Ishikawa (cell line): ENCODE results near the gene MRPS9.

Experiments
- CEBPB ChIP-seq: IDR thresholded peaks from 2 replicates; pipeline ENCODE4 v1.6.1; 2012
- CREB1 ChIP-seq: IDR thresholded peaks from 2 replicates; pipeline ENCODE4 v1.6.1; 2012; ENCODE audit warnings: low read depth
- EGR1 ChIP-seq: IDR thresholded peaks from 2 replicates; pipeline ENCODE4 v1.6.1; 2012
- EP300 ChIP-seq: IDR thresholded peaks from 2 replicates; pipeline ENCODE4 v1.6.1; 2012; ENCODE audit warnings: borderline replicate concordance
- FOXM1 ChIP-seq: IDR thresholded peaks from 2 replicates; pipeline ENCODE4 v1.6.1; 2012; ENCODE audit warnings: low read depth, borderline replicate concordance
- MAX ChIP-seq: IDR thresholded peaks from 2 replicates; pipeline ENCODE4 v1.6.1; 2012
- NFIC ChIP-seq: IDR thresholded peaks from 2 replicates; pipeline ENCODE4 v1.6.1; 2012
- RAD21 ChIP-seq: IDR thresholded peaks from 2 replicates; pipeline ENCODE4 v1.6.1; 2012; ENCODE audit warnings: low read depth
- REST ChIP-seq: IDR thresholded peaks from 2 replicates; pipeline ENCODE4 v1.6.1; 2012; ENCODE audit warnings: low read depth, mild to moderate bottlenecking
- TAF1 ChIP-seq: IDR thresholded peaks from 2 replicates; pipeline ENCODE4 v1.6.1; 2012; ENCODE audit warnings: low read depth, mild to moderate bottlenecking
- TCF12 ChIP-seq: IDR thresholded peaks from 2 replicates; pipeline ENCODE4 v1.6.1; 2012; ENCODE audit warnings: low read depth
- TEAD4 ChIP-seq: IDR thresholded peaks from 2 replicates; pipeline ENCODE4 v1.6.1; 2012
- USF1 ChIP-seq: IDR thresholded peaks from 2 replicates; pipeline ENCODE4 v1.6.1; 2012
- YY1 ChIP-seq: IDR thresholded peaks from 2 replicates; pipeline ENCODE4 v1.6.1; 2012; ENCODE audit warnings: low read depth
- ZBTB7A ChIP-seq: IDR thresholded peaks from 2 replicates; pipeline ENCODE4 v1.6.1; 2012; ENCODE audit warnings: low read depth

Gene MRPS9

GRCh38 chr2:105136394-105136793 is 98.5 kb downstream of the MRPS9 start:
- TF ChIP-seq REST (no peak), EP300 (no peak), USF1 (no peak)

GRCh38 chr2:105138643-105139042 is 100.8 kb downstream of the MRPS9 start:
- TF ChIP-seq NFIC (no peak), ZBTB7A (no peak), REST (no peak), USF1 (no peak), EGR1 (no peak), RAD21 (no peak), TAF1 (no peak), MAX (no peak), TCF12 (no peak)

- TF ChIP-seq USF1 (no peak), TAF1 (no peak), YY1 (no peak), CREB1 (no peak), REST (no peak), ZBTB7A (no peak)
Measured at GRCh38 chr2:105139556-105140239, 101.8 kb downstream of the MRPS9 start.

- no peak for TF ChIP-seq CEBPB
Measured at GRCh38 chr2:105140240-105140568, 102.3 kb downstream of the MRPS9 start.

- TF ChIP-seq USF1 = no peak
- no peak for TF ChIP-seq YY1
Measured at GRCh38 chr2:105141099-105141614, 103.3 kb downstream of the MRPS9 start.

- TF ChIP-seq EGR1 (no peak), CREB1 (no peak), EP300 (no peak), CEBPB (no peak), TAF1 (no peak), FOXM1 (no peak), ZBTB7A (no peak), RAD21 (no peak), USF1 (no peak), MAX (no peak), YY1 (no peak), TEAD4 (no peak), NFIC (no peak), REST (no peak)
Measured at GRCh38 chr2:105142239-105142638, 104.4 kb downstream of the MRPS9 start.
